Brain microvascular endothelial cell (primary cell): ENCODE measurements around the gene CDK10.

Experiments
- DNase-seq: peaks from one replicate; pipeline ENCODE4 v3.0.0-alpha.2; 2020
- H3K27ac ChIP-seq: fragments of 250-450 bp; sonication (Bioruptor Pico); 2 replicates; pipeline ENCODE4 v1.5.1; 2020; ENCODE audit warnings: mild to moderate bottlenecking, moderate library complexity
- H3K27me3 ChIP-seq: fragments of 250-450 bp; sonication (Bioruptor Pico); replicated peaks from 2 replicates; pipeline ENCODE4 v1.5.1; 2020; ENCODE audit warnings: mild to moderate bottlenecking
- H3K36me3 ChIP-seq: fragments of 250-450 bp; sonication (Bioruptor Pico); replicated peaks from 2 replicates; pipeline ENCODE4 v1.5.1; 2020; ENCODE audit warnings: mild to moderate bottlenecking
- H3K4me3 ChIP-seq: 2 replicates; pipeline ENCODE4 v1.5.1; 2011; ENCODE audit warnings: low read depth, mild to moderate bottlenecking, control low read depth, low read length, moderate library complexity
- CTCF ChIP-seq: IDR thresholded peaks from 2 replicates; pipeline ENCODE4 v1.5.1; 2011; ENCODE audit warnings: low read depth, mild to moderate bottlenecking, moderate library complexity, low read length, control low read depth, inconsistent platforms; ENCODE audit errors: missing control alignments
- in situ Hi-C: cut with HindIII; loops from 2 replicates; pipeline ENCODE4 v1.10.0; 2017; ENCODE audit warnings: low sequenced_read_pairs, low pct_ligation_motif_present

Gene CDK10

DNA sequence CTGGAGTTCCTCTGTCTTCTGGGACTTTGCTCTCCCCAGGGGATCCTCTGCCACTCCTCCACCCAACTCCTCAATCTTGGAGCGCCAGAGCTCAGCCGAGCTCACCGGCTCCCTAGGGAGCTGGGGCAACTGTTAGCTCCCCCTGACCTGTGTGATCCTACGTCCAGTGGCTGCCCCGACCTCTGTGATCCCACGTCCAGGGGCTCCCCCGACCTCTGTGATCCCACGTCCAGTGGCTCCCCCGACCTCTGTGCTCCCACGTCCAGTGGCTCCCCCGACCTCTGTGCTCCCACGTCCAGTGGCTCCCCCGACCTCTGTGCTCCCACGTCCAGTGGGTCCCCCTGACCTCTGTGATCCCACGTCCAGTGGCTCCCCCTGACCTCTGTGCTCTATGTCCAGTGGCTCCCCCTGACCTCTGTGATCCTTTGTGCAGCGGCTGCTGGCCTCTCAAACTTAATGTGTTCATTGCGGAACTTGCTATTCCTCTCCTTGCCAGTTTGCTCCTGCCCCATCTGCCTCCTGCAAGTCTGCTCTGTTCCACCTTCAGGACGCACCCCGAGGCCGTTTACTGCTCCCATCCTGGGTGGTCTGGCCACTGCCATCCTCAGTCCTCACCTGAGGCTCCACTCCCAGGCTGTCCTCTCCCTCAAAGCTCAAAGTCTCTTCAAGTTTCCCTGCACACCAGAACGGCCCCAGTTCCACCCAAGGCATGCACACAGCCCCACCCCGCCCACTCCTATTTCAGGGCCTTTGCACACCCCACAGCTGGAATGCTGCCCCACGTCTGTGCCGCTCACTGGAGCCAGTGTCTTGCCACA, 31.4 kb downstream of the CDK10 start:
- Histone ChIP-seq H3K27me3 (no peaks in the 10 kb centered on the region), H3K27ac (no peak overlapping the region), H3K4me3 (no peak overlapping the region), H3K36me3 (peaks cover 2% of the 10 kb centered on the region)
- no peak for DNase-seq
- in situ Hi-C loops = no loop called here
- no peak for TF ChIP-seq CTCF

DNA sequence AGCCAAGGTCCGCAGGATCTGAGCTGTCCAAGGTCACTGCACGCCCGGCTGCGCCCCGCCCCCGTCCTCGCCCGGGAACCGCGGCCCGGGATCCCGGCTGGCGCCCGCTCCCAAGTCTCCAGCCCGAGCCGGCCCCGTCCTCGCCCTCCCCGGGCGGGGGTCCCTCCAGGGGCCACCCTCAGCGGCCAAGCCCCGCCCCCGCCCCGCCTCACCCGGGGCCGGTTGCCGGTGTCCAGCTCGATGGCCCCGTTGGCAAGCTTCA, 34.0 kb downstream of the CDK10 start:
- Histone ChIP-seq H3K27me3 (no peaks in the 10 kb centered on the region), H3K27ac (peak overlapping the region; percentile 72), H3K4me3 (peak overlapping the region; percentile 70), H3K36me3 (peaks cover 19% of the 10 kb centered on the region)
- no peak for DNase-seq
- in situ Hi-C loops = no loop called here
- no peak for TF ChIP-seq CTCF

DNA sequence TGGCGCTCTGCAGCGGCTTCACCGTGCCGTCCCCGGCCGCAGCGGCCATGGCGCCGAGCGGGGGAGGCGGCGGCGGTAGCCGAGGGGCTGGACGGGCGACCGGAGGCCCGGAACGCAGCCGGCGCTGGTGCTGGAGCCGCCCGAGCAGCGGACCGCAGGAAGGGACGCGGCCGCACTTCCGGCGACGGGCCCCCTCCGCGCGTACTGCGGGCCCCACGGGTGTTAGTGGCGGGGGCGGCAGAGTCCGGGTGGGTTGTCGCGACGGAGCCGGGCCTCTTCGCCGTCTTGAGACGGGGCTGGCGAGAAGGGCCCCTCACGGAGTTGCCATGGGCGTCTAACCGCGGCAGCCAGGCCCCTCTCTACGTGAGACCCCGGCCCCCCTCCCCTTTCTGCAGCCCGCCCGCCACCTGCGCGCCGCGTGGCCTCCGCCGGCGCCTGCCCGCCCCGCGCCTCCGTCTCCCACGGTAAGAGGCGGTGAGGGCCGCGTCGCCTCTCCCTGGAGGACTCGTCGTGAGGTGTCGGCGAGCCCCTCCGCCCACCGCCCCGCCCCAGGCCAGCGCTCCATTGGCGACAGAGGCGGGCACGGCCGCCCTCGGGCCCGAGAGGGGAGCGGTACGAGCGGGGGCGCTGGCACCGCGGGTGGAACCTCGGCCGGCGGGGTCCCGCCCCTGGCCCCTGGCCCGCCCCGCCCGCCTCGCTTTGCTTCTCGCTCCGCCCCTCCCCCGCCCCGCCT, 34.5 kb downstream of the CDK10 start, which contains the start of the genes VPS9D1 and ZNF276:
TSS of gene VPS9D1 (minus strand) at position 86 of the 733 bp plus-strand sequence. CDS start at position 49, 37 bp downstream.
TSS of gene ZNF276 (plus strand) at position 725 of the 733 bp plus-strand sequence. CDS start 104 bp downstream, outside the sequence.
- in situ Hi-C loops = no loop called here
- H3K27ac ChIP-seq = peak within 1 kb of the TSS; percentile 72
- TF ChIP-seq CTCF = no peak
- peak; percentile 61 for DNase-seq
- no peaks in the 10 kb centered on the region for H3K27me3 ChIP-seq
- peak within 1 kb of the TSS; percentile 70 for H3K4me3 ChIP-seq
- H3K36me3 ChIP-seq = peaks cover 19% of the 10 kb centered on the region

GRCh38 chr16:89721546-89722391, 35.3 kb downstream of the CDK10 start:
- Histone ChIP-seq H3K36me3 (peaks cover 22% of the 10 kb centered on the region), H3K4me3 (peak overlapping the region; percentile 70), H3K27me3 (no peaks in the 10 kb centered on the region), H3K27ac (peak overlapping the region; percentile 72)
- in situ Hi-C loops = no loop called here
- DNase-seq = peak; percentile 33
- TF ChIP-seq CTCF = no peak

DNA sequence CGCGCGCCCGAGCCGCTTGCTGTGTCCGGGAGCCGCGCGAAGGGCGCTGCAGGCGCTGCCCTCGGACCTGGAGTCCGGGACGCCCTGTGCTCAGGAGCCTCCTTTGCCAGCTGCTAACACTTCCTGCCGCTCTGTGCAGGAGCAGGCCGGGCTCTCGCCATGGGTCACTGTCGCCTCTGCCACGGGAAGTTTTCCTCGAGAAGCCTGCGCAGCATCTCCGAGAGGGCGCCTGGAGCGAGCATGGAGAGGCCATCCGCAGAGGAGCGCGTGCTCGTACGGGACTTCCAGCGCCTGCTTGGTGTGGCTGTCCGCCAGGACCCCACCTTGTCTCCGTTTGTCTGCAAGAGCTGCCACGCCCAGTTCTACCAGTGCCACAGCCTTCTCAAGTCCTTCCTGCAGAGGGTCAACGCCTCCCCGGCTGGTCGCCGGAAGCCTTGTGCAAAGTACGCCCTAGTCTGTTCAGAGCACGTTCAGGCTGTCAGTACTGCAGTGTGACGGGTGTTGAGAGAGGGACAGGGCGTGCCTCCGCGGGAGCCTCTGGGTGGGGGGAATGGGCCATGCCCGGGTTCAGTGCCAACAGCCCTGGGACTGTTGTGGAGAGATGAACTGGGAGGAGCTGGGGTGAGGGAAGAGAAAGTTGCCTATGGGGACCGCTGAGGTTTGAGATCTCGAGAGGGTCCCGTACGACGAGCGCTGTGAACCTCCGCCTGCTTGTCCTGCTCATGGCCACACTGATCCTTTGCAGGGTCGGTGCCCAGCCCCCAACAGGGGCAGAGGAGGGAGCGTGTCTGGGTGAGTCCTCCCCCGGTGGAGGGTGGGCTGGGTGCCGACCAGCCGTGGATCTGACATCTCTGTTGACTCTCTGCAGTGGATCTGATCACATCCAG, 36.1 kb downstream of the CDK10 start:
- peaks cover 30% of the 10 kb centered on the region for H3K36me3 ChIP-seq
- no peak for TF ChIP-seq CTCF
- peak; percentile 15 for DNase-seq
- H3K27ac ChIP-seq = peak overlapping the region; percentile 72
- in situ Hi-C loops = no loop called here
- H3K27me3 ChIP-seq = no peaks in the 10 kb centered on the region
- peak overlapping the region; percentile 70 for H3K4me3 ChIP-seq
